GM19351 (cell line): Measurements from ENCODE around the gene C2CD3.
"Not testable (repeated sequence)": the region's sequence is repeated elsewhere in the genome, so short reads cannot be mapped to it uniquely, and the experiment has no call there.

Source experiments
- ATAC-seq: cut with Tn5 transposase; IDR thresholded peaks from one replicate; pipeline ENCODE4 v1.9.1; 2021; ENCODE audit warnings: mild to moderate bottlenecking, moderate library complexity; ENCODE audit not compliant: unreplicated experiment

C2CD3 gene

DNA sequence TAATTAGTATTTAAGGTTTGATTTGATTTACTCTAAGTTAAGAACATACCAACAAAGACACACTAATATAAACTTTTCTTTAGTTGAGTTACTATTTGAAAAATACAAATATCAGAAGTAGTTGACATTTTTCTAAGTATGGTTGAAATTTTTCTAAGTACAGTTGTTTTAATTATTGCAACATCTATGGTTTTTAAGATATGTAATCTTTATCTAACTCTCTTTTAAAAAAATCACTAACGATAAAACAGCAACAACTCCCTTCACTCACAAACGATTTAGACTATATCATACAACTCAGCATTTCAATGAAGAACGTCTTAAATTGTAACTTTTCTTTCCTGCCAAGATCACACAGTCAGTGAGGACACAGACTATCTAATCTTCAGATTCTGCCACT lies 2.0 kb downstream of the C2CD3 start:
- ATAC-seq = no peak

DNA sequence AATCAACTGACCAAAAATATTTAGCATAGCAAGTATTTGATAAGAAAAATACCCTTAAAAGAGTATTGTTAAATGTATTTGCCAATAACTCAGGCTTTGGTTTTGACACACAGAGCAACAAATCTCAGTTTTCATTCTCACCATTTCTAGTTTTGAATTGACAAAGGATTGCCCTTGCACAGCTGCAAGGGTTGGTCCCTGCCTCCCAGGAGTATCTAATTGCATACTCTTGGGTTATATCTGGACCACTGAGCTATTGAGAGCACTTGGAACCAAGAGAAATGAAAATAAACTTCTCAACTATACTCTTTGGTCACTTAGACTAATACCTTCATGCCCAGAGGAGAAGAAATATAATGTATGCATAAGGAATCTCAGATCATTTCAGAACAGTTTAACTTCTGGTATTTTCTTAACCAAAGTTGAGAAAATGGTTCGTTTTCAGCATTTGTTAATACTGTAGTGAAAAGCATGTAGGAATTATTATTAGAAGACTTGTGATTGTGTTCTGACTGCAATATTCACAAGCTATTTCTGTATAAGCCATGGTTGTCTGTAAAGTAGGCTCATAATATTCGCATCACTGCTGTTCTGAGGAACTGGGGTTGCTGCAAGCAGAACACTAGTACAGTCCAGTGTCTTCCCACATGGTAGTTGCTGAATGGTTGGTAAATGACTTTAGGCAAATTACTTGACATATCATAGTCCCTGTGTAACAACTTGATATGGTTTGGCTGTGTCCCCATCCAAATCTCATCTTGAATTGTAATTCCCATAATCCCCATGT lies 7.9 kb downstream of the C2CD3 start:
- no peak for ATAC-seq

- ATAC-seq = no peak
Observed at GRCh38 chr11:74159642-74160041, 11.2 kb downstream of the C2CD3 start.

DNA sequence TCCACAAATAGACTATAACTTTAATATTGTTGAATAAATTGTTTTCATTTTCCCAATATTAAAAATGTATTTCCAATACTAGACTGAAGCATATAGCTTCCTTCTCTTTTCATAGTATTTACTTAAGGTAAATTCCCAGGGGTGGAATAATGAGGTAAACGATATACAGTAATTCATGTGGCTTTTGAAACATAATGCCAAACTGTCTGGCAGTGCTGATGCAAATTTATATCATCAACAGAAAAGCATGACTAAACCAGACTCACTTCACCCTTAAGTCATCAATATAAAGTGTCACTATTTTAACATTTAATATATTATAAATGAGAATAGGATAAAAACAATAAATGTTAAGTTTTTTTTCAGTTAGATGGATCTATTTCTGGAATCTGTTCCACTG lies 13.6 kb downstream of the C2CD3 start:
- no peak for ATAC-seq

DNA sequence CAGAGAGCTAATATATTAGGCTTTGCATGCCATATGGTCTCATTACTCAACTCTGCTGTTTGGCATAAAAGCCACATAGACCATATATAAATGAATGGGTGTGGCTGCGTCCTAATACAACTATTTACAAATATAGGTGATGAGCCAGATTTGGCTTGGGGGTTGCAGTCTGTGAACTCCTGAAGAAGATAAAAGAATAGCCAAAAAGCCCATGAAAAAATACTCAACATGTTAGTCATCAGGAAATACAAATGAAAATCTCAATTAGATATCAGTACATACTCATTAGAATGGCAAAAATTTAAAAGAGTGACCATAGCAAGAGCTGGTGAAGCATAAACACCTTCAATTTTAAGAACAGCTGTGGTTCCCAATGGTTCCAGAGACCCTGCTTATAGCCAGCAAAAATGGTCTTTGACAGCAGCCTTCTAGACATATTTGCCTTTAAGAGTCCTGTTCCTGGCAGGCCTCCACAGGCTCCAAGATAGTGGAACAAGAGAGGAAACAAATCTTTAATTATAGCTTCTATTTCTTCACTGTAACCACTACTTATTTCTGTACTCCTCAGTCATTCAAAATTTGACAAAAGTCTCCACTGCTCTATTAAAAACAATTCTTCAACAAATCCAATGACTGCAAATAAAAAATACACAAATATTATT lies 16.1 kb downstream of the C2CD3 start:
- no peak for ATAC-seq

GRCh38 chr11:74153224-74153623 lies 17.6 kb downstream of the C2CD3 start:
- ATAC-seq = no peak

DNA sequence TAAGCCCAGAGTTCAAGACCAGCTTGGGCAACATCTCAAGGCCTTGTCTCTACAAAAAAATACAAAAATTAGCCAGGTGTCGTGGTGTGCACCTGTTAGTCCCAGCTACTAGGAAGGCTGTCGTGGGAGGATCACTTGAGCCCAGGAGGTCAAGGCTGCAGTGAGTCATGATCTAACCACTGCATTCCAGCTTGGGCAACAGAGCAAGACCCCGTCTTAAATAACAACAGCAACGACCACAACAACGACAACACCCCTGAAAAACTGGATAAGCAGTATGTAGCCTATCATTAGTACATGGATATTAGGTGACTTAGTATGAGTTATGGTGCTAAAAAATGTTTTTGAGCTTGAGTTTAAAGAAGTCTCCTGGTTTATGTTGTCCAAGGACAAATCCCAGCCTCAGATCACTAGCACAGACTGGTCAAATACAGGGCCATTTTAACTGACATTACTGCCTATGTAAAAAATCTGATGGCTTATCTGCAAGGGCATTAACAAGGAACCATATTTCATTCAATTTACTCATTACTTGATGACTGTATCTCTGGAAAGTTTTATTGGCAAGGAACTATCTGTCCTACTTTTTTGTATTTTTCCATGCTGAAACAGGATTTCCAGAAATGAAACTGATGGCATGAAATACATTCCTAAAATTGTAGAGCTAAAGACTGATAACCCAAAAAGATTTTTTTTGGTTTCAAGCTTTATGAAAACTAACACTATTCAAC lies 23.4 kb downstream of the C2CD3 start:
- ATAC-seq = no peak

- no peak for ATAC-seq
Observed at GRCh38 chr11:74144592-74144991, 26.2 kb downstream of the C2CD3 start.

GRCh38 chr11:74142624-74143023 lies 28.2 kb downstream of the C2CD3 start:
- no peak for ATAC-seq

DNA sequence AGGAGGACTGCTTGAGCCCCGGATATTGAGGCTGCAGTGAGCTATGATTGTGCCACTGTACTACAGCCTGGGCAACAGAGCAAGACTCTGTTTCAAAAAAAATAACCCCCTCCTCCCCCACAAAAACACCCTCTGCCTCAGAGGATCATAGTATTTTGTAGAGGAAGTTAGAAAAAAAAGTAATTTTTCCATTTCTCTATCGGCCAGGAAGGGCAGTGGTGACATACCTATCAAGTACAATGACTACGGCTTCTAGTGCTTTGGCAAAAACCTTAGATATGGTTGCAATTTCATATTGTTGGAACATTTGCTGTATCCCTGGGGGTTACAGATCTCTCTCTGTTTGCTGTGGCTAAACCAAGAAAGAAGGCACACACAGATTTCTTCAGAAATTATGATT lies 28.9 kb downstream of the C2CD3 start:
- ATAC-seq = no peak

- ATAC-seq = no peak
Observed at GRCh38 chr11:74141241-74141695, 29.5 kb downstream of the C2CD3 start.

GRCh38 chr11:74139919-74140431 lies 30.8 kb downstream of the C2CD3 start:
- not testable (repeated sequence) for ATAC-seq

DNA sequence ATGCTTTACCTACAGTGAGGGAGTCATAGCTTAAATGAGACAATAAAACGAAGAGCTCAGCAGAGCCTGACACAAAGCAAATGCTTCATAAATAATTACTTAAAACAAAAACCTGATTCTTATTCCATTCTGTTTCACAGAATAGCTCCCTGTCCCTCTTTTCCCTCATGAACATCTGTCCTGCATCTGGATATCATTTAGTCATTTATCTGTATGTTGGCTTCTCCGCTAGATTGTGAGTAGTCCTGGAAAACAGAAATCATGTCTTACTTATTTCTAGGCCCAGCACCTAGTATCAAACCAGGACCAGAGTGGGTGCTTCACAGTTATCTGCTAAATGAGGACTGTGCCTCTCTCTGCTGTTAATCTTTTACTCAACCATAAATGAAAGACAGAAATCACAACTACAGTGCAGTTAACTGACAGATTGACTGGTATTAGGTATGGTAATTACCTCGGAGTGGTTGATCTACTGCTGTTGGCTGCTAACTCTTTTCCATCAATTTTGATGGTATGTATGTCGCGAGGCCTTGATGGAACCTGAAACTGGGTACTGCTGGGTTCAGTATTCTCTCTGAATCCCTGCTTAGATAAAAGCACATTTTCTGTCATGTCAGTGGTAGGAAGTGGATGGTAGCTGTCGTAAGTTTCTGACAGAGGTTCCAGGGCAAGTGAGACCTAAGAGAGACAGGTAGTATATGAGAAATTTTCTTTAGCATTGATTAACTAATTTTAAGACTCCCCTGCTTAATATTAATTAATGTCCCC lies 31.5 kb downstream of the C2CD3 start:
- ATAC-seq = no peak

DNA sequence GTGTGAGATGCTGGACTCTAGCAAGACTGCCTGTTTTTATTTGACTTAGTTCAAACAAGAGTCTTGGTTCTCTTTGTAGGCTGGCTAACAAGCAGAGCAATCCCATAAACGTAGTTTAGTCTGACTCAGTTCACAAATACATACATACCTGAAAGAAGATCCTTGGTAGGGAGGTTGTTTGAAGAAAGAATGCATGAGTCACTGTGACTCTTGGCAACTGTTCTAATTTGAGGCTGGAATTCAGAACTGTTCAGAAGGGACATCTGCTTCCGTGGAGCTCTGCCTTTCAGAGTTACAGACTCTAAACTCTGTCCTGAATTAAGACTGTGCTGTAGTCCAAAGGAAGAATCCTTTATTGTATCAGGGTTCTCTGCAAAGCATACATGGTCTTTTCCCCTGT lies 32.2 kb downstream of the C2CD3 start:
- no peak for ATAC-seq

DNA sequence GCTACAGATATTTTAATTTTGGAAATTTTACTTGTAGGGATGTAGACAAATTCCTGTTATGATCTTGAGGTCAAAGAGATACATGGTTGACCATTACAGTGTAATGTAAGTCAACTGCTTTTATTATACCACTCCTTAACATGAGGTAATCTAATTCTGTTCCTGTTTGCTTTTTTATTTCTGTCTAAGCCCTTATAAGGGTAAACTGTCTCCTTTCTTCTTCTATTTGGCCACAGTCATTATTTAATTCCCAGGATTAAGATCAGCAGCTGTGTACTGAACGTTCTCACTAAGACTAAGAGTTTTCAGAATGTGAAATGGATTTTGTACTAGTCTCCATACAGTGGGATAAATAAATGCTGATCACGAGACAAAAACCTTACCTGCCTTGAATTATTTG lies 32.8 kb downstream of the C2CD3 start:
- no peak for ATAC-seq

GRCh38 chr11:74135127-74135840 lies 35.5 kb downstream of the C2CD3 start:
- no peak for ATAC-seq

GRCh38 chr11:74134661-74135060 lies 36.1 kb downstream of the C2CD3 start:
- no peak for ATAC-seq

GRCh38 chr11:74133436-74133835 lies 37.4 kb downstream of the C2CD3 start:
- ATAC-seq = no peak

GRCh38 chr11:74132833-74133232 lies 38.0 kb downstream of the C2CD3 start:
- no peak for ATAC-seq

- ATAC-seq = not testable (repeated sequence)
Observed at GRCh38 chr11:74129121-74129520, 41.7 kb downstream of the C2CD3 start.
